HK-2 (cell line): ENCODE data around the gene CNGA4.

Experiments
- DNase-seq: peaks from one replicate; pipeline ENCODE4 v3.0.0-alpha.2; 2018; ENCODE audit not compliant: unreplicated experiment

The CNGA4 gene

DNA sequence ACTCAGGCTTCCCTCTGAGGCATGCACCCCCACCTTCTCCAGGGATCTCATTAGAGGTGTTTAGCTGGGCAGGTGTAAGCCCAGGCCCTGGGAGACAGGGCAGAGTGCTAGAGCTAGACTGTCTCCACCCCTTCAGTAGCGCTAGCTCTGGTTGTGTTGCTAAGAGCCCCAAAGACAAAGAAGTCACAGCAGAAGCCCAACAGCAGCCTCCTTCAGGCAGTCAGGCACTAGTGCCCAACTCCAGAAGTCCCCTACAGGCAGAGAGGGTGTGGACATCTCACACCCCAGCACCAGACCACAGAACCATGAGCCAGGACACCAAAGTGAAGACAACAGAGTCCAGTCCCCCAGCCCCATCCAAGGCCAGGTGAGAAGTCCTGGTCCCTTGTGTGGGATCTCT is at the start of gene CNGA4:
TSS of gene CNGA4 (plus strand) at position 188 of the 400 bp plus-strand sequence. CDS start at position 306, 118 bp downstream.
- no peak for DNase-seq

DNA sequence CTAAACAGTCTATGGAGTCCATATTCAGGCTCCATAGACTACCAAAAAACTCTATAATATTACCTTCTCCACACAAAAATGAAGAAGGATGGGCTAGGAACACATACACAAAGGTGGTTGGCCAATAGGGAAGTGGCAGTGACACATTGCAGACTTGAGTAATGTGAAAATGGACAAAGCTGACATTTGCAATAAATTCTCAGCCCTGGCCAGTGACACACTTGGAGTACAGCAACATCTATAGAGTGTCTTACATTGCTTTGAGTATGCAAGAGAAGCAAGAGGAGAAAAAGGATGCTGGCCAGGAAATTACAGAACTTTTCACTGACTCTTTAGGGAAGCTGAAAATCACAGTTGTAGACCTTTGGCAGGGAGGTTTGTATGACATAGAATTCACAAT is 47.1 kb upstream of the CNGA4 start:
- no peak for DNase-seq

DNA sequence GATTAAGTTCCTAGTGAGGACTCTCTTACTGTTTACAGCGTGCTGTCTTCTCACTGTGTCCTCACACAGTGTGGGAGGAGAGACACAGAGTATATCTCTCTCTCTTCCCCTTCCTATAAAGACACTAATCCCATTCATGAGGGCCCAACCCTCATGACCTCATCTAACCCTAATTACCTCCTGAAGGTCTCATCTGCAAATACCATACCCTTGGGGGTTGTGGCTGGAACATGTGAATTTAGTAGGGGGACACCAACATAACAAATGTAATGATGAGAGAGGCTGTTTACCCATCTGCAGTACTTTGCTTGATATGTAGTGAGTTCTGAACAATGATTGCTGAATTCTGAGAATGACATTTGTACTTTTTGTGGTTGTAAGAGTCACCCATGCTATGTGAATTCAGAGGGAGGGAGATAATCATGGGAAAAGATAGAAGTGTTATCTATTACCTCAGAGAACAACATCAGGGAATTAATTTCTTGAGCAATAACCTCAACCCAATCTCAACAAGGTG is 44.8 kb upstream of the CNGA4 start:
- DNase-seq: no peak

- DNase-seq: no peak
Observed at GRCh38 chr11:6196396-6196795, 42.5 kb upstream of the CNGA4 start.

- DNase-seq: no peak
Observed at GRCh38 chr11:6197466-6198200, 41.3 kb upstream of the CNGA4 start.

DNA sequence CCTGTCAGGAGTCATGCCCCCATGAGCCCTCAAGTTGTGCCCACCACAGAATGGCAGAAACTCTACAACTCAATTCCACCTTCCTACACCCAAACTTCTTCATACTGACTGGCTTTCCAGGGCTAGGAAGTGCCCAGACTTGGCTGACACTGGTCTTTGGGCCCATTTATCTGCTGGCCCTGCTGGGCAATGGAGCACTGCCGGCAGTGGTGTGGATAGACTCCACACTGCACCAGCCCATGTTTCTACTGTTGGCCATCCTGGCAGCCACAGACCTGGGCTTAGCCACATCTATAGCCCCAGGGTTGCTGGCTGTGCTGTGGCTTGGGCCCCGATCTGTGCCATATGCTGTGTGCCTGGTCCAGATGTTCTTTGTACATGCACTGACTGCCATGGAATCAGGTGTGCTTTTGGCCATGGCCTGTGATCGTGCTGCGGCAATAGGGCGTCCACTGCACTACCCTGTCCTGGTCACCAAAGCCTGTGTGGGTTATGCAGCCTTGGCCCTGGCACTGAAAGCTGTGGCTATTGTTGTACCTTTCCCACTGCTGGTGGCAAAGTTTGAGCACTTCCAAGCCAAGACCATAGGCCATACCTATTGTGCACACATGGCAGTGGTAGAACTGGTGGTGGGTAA is 39.6 kb upstream of the CNGA4 start, which contains the start of gene OR52W1:
TSS of gene OR52W1 (plus strand) at position 51 of the 637 bp plus-strand sequence. CDS start at position 51, 0 bp downstream.
- no peak for DNase-seq

GRCh38 chr11:6200975-6201374 is 37.9 kb upstream of the CNGA4 start:
- DNase-seq: no peak

DNA sequence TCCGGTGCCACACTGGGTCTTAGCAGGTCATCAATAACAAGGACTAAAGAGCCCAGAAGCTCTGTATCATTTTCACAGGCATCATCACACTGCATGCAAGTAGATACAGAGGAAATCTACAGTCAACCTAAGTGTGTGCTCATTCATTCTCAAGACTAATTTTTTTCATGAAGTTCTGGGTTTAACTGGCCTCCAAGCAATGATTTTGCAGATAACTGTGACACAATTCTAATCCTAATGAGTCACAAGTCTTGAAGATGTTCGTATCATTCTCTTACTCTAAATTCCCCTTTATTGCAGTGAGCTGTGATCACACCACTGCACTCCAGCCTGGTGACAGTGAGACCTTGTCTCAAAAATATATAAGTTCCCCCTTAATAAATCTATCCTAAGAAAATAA is 37.4 kb upstream of the CNGA4 start:
- no peak for DNase-seq

- no peak for DNase-seq
Observed at GRCh38 chr11:6202041-6202440, 36.8 kb upstream of the CNGA4 start.

DNA sequence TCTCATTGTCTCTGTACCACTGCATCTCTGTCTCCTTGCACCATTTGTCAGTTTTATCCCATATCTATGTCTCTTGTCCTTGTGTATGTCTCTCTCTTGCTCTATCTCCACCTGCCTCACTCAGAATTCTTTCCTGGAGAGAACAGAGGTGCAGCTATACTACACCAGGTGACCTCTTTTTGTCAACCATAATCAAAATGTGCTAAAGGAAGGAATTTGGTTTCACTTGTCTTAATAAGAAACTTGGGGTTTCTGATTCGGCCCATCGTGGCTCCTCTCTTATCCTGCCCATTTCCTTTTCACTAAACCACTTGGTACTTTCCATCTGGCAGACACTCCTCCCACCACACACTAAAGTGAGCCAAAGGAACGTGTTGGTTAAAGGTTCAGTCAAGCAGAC is 35.6 kb upstream of the CNGA4 start:
- no peak for DNase-seq

- no peak for DNase-seq
Observed at GRCh38 chr11:6204706-6205105, 34.2 kb upstream of the CNGA4 start.

- DNase-seq: no peak
Observed at GRCh38 chr11:6205366-6205765, 33.5 kb upstream of the CNGA4 start, which contains the start of gene C11orf42. TSS of gene C11orf42 (plus strand) at chr11:6205557. CDS start at chr11:6205616, 59 bp downstream.

DNA sequence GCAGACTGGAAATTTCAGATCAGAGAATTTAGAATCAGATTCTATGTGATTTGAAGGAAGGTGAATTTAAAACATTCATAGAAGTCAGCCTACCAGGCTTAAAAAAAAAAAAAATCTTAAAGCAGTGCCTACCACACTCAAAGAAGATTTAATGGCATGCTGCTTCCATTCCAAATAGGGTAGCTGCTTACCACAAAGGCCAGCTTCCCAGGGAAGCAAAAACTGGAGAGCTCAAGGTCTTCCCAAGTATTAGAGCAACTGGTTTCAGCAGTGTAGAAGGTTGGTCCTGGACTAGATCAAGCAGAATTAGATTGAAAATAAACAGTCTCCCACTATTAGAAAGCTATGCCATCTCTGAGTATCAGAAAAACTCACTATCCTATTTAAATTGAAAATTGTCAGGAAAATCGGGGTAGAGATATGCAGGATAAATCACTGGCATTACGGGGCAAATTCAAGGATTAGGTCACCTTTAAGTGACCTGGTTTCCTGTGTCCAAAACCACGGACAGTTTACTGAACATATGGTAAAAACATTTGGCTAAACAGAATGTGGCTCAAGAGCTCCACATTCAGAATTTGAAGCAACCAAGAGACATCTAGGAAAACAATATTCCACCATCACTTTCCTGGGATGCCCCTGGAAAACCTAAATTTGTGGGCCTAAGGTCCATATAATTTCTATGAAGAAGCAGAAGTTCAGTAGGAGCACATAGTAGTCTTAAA is 32.3 kb upstream of the CNGA4 start:
- DNase-seq: no peak

- DNase-seq: no peak
Observed at GRCh38 chr11:6209801-6210200, 29.1 kb upstream of the CNGA4 start.

- DNase-seq: no peak
Observed at GRCh38 chr11:6210274-6210955, 28.5 kb upstream of the CNGA4 start.

DNA sequence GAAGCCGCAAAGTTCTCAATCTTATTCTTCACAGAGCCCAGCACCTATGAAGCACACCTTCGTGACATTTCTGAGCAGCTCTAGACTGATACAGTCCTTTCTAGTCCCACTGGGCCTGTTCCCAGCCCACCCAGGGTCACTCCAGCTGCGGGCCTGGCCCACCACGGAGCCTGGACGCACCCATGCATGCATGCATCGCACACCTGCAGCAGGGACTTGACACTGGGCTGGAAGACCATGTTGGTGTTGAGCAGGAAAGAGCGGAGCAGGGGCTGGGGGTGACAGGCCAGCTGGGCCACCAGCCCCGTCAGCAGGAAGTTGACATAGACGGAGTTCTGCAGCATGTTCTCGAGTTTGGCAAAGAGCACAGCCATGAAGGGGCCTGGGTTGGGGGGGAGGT is 24.4 kb upstream of the CNGA4 start:
- no peak for DNase-seq

DNA sequence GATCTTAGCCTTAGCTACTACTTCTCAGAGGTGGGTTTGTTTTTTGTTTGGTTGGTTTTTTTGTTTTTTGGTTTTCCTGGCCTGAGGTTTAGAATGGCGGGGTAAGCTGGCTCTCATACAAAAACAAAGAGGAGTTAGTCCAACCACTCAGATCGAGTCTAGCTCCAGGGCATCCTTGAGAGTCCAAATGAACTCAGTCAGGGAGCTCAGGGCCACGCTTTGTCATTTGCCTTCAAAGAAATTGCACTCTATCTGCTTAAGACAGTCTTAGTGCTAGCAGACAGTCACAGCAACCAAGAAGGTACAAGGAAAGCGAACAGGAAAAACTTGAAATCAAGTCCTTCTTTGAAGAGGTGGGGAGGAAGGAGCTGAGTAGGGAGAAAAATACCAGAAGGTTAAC is 22.4 kb upstream of the CNGA4 start:
- DNase-seq: no peak

DNA sequence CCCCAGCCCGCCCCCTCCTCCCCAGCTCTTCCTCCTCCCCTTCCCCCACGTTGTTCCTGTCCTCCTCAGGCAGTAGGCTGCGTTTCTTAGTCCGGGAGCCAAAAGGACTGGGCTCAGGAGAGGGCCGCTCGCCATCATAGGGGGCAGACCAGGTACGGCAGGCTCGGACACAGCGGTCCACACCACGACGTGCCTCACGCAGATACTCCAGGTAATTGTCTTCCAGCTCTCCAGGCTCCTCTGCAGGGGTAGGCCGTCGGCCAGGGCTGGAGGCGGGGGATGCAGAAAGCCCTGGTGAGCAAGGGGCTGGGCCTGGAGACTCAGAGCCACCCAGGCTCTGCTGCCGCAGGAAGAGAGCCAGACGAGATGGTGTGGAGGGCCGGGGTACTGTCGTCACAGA is 21.2 kb upstream of the CNGA4 start:
- DNase-seq: no peak

GRCh38 chr11:6219359-6219758 is 19.5 kb upstream of the CNGA4 start:
- DNase-seq: peak; percentile 25

DNA sequence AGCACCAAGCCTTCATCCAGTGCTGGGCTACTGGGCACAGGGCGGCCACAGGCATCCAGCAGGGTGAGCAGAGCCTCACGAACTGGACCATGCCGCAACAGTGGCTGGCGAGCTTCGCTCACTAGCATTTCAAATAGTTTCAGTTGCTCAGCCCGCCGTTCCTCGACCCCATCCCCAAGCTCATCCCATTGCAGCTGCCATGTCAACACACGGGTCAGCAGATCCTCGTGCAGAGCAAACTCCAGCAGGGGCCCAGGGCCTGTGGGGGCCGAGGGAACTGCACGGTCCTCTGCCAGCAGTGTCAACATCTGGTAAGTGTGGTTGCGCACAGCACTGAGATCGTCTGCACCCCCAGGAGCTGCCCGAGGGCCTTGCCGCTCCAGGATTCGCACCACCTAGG is 15.0 kb upstream of the CNGA4 start:
- no peak for DNase-seq

- no peak for DNase-seq
Observed at GRCh38 chr11:6224421-6224820, 14.5 kb upstream of the CNGA4 start.

DNA sequence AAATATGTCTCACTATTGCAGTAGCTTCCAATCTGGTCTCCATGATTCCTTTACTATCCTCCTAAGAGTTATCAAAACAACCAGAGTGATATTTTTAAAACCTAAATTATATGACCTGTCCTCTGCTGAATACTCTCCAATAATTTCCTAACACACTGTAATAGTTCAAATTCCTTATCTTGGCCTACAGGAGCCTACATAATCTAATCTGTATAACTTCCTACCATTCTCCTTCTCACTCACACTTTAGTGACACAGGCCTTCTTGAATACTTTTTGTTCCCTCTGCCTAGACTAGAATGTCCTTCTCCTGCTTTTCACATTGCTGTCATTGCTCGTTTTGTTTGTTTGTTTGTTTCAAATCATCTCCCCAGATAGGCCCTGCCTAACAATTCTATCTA is 13.9 kb upstream of the CNGA4 start:
- DNase-seq: no peak
